ENCODE measurements around the gene CATSPERD.
A peak's percentile ranks its signal among the peaks of the same experiment; 100 is the strongest.

CATSPERD gene, protein sequence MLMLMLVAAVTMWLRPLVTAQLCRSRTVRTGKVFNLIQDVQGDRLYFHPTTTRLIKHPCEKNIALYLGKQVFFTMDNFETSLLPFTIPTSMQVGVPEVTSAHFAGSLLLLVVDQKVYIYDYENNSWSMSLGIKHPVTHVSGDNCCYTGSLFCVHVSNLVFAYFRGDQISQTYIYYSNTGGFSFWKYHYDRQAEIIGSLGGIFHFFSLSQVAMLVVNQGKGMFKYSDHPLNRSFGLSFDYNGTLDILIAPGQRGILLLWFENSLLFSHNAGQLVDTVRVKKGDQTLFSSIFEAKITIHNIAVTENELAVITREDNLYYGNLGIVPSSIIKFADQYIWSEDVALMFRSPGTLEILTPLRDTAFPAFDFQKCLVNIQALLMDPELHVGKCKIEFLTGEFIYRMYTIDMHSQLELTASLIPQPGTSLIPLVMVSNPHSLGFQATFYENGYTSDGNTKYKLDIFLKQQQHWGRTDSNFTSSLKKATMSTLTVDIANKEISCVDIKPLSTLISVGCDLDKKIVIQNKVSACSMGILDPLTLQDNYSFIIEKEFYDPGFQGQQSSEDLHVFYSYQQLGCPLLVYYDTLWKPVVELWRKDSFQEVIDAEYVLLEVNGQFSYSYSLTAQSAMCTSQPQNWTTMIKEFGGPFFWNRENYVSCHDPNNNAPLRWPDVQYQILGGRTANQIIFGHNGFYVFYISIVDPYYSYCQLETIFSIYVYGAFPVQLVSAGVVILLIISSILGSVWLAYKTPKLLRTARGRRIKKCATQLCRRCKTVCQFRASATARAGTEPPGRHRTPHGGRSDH

DNA sequence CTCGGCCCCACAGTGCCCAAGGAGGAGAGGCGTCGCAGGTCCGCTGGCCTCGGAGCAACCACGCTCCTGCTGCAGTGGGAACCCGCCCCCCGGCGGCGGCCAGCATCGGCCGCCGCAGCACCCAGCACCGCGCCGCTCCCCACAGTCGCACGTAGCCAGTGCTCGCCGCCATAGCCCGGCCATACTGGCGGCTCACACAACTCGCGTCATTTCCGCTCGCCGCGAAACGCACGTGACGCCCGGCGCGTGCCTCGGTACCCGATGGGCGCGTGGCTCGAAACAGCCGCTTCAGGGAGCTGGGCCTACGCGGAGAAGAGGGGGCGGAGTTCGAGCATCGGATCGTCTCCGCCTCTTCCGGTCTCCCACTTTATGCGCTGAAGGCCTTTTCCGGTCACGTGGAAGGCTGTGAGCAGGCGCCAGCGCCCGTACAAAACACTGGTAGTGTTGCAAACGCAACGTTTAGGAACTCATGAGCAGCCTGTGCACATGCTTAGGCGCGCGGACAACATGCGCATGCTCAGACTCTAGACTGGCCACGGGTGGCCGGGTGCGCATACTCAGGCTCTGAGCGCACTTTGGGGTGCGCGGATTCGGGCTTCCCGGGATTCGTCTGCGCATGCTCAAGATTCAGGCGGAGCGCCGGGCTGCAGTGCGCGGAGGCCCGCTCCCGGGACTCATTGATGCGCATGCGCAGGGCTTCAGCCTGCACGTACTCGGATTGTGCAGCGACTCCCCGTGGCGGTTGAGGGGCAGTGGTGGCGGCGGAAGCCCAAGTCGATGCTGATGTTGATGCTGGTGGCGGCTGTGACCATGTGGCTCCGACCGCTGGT is at the start of gene CATSPERD, which contains the start of gene LONP1:
CATSPERD (plus strand) TSS at position 677 of the 830 bp plus-strand sequence; CDS start at position 778, 101 bp downstream.
LONP1 (minus strand) TSS at position 186 of the 830 bp plus-strand sequence; CDS start at position 172, 14 bp downstream.
- peak; percentile 96 for TF ChIP-seq CTCF (IDR thresholded peaks at IDR 0.05; ENCODE audit: extremely low read depth, missing control alignments)
- peak; percentile 99 for DNase-seq (ENCODE audit: low spot score)

DNA sequence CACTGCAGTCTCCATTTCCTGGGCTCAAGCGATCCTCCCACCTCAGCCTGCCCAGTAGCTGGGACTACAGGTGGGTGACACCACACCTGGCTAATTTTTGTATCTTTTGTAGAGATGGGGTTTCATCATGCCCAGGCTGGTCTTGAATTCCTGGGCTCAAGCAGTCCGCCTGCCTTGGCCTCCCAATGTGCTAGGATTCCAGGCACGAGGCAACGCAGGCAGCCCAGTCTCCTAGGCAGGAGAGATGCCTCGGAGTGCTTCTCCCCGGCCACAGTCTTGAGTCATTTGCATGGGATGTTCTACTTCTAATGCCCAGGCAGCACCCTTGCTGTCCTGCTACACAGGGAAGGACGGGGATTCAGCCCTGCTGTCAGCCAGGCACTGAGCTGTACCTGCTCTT is 48.8 kb upstream of the CATSPERD start:
- no peak for DNase-seq (ENCODE audit: low spot score)
- no peak for TF ChIP-seq CTCF (IDR thresholded peaks at IDR 0.05; ENCODE audit: extremely low read depth, missing control alignments)

DNA sequence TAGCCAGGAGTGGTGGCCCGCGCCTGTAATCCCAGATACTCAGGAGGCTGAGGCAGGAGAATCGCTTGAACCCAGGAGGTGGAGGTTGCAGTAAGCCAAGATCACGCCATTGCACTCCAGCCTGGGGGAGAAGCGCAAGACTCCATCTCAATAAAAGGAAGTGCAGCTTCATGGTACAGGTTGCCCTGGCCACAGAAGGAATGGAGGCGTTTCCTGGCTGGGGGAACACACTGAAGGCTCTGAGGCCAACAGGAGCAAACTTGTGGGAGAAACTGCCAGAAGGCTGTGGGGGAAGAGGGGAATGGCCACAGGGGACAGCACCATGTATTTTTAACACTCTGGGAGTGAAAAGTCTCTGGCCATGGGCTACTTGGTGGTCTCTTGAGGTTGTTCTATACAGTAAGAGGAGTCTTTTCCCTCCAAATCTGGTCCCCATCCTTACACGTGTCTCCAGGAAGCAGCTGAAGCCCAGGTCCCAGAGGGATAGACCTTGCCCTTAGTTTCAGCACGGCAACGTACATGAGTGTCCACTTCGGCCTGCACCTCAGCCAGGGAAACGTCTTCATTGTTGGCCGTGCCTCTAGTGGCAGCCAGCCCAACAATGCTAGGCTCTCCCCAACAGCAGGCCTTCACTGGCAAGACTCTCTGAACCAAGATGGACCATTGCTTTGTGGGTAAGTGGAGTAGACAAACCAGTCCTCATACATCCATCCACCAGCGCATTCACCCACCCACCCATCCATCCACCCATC is 47.6 kb upstream of the CATSPERD start:
- DNase-seq (ENCODE audit: low spot score): no peak

DNA sequence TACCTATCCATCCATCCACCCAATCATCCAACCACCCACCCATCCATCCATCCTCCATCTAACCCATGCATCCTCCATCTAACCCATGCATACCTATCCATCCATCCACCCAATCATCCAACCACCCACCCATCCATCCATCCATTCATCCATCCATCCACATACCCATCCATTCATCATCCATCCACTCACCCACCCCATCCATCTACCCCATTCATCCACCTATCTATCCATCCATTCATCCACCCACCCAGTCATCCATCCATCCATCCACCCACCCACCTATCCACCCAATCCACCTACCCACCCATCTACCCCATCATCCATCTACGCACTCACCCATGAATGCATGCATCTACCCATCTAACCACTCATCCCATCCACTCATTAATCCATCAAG is 46.7 kb upstream of the CATSPERD start:
- DNase-seq (ENCODE audit: low spot score): no peak
- TF ChIP-seq CTCF (IDR thresholded peaks at IDR 0.05; ENCODE audit: extremely low read depth, missing control alignments): no peak

More for the DNA sequence above, 47.6 kb upstream of the CATSPERD start:
- TF ChIP-seq CTCF (IDR thresholded peaks at IDR 0.05; ENCODE audit: extremely low read depth, missing control alignments): no peak

- no peak for TF ChIP-seq CTCF (IDR thresholded peaks at IDR 0.05; ENCODE audit: extremely low read depth, missing control alignments)
- DNase-seq (ENCODE audit: low spot score): no peak
These were observed 45.7 kb upstream of the CATSPERD start for GRCh38 chr19:5674714-5675113.

DNA sequence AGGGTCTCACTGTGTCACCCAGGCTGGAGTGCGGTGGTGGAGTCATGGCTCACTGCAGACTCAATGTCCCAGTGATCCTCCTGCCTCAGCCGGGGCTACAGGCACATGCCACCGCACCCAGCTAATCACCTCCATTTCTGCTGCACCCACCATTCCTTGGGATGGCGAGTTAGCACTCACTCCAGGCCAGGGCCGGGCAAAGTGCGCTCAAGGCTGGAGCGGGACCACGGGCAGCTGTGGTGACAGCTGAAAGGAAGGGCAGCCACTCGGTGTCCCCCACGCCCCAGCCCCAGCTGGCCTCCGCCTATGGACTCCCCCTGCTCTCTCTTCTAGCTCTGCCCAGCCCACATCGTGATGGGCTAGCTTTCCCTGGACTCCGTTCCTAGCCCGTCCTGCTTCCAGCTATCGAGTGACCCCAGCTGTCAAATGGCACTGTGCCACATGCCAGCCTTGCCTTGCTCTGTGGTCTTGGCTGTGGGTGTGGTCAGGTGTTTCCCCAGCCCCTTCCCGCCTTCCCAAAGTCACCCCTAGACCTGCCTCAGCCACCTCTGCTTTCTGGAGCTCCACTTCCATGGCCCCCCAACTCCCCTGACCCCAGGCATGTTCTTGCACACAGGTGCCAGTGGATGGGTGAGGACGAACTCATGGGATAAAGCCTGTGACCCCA is 44.2 kb upstream of the CATSPERD start:
- no peak for TF ChIP-seq CTCF (IDR thresholded peaks at IDR 0.05; ENCODE audit: extremely low read depth, missing control alignments)

More for the DNA sequence above, 44.2 kb upstream of the CATSPERD start:
- no peak for DNase-seq (ENCODE audit: low spot score)

All from GM20000 (cell line).